CD4-positive, CD25-positive, alpha-beta regulatory T cell (primary cell): Measurements from ENCODE around the gene ACOT8. TPM values are rescaled to one million over a fixed set of nuclear protein-coding genes. Genes with fewer than 3 reads are reported as not detected.
"Not testable (repeated sequence)": the region's sequence is repeated elsewhere in the genome, so short reads cannot be mapped to it uniquely, and the experiment has no call there.

Experiments used
- ATAC-seq, 2 donors: fragments of 150-1000 bp; cut with Tn5 transposase; one replicate each; pipeline ENCODE4 v1.10.0; 2021; ENCODE audit warnings: low read depth in 2 of 2, moderate number of reproducible peaks in 2 of 2, moderate library complexity in 1 of 2
- DNase-seq, 3 donors: peaks; one replicate each; pipeline versions ENCODE4 v3.0.0 to v3.0.0-alpha.2; 2012 to 2022; ENCODE audit warnings: mixed read lengths in 1 of 3
- H3K27ac ChIP-seq: one replicate; pipeline ENCODE4 v1.7.0; 2013; ENCODE audit warnings: mild to moderate bottlenecking, low read length; ENCODE audit not compliant: insufficient read depth, poor library complexity, severe bottlenecking
- H3K27me3 ChIP-seq: one replicate; pipeline ENCODE4 v1.7.0; 2013; ENCODE audit warnings: low read length; ENCODE audit not compliant: control insufficient read depth, insufficient read depth
- H3K36me3 ChIP-seq: one replicate; pipeline ENCODE4 v1.7.0; 2013; ENCODE audit warnings: mild to moderate bottlenecking, low read length, moderate library complexity; ENCODE audit not compliant: control insufficient read depth, insufficient read depth
- H3K4me1 ChIP-seq: 2 replicates; pipeline ENCODE4 v1.7.0; 2013; ENCODE audit warnings: mild to moderate bottlenecking, low read length; ENCODE audit not compliant: insufficient read depth, control insufficient read depth, poor library complexity, severe bottlenecking
- H3K4me3 ChIP-seq: one replicate; pipeline ENCODE4 v1.7.0; 2013; ENCODE audit warnings: low read depth, mild to moderate bottlenecking, low read length, moderate library complexity
- H3K9me3 ChIP-seq, 2 experiments: 1 replicate in 1 of 2; 2 replicates in 1 of 2; pipeline ENCODE4 v1.7.0; 2013; ENCODE audit warnings: low read length in 2 of 2, mild to moderate bottlenecking in 1 of 2, moderate library complexity in 1 of 2; ENCODE audit not compliant: control insufficient read depth in 2 of 2
- H3K27ac Mint-ChIP-seq, 3 donors: one replicate each; pipeline ENCODE4 v1.8.0; 2020 to 2022; ENCODE audit warnings: mild to moderate bottlenecking in 3 of 3, mixed read lengths in 3 of 3, moderate library complexity in 2 of 3
- H3K27me3 Mint-ChIP-seq: one replicate; pipeline ENCODE4 v1.8.0; 2022; ENCODE audit warnings: mild to moderate bottlenecking, mixed read lengths
- H3K36me3 Mint-ChIP-seq: one replicate; pipeline ENCODE4 v1.8.0; 2020; ENCODE audit warnings: mixed read lengths
- H3K4me1 Mint-ChIP-seq, 4 donors: one replicate each; pipeline ENCODE4 v1.8.0; 2020 to 2022; ENCODE audit warnings: mixed read lengths in 4 of 4, mild to moderate bottlenecking in 1 of 4
- H3K4me3 Mint-ChIP-seq, 4 donors: one replicate each; pipeline ENCODE4 v1.8.0; 2020 to 2022; ENCODE audit warnings: mild to moderate bottlenecking in 4 of 4, mixed read lengths in 4 of 4, moderate library complexity in 3 of 4
- H3K9me3 Mint-ChIP-seq, 7 donors: one replicate each; pipeline ENCODE4 v1.8.0; 2020 to 2022; ENCODE audit warnings: mixed read lengths in 7 of 7, mild to moderate bottlenecking in 3 of 7, moderate library complexity in 2 of 7
- polyA plus RNA-seq, 4 donors: library from polyadenylated mRNA; unstranded; fragments of 300-500 nt; fragmentation: Illumina TruSeq; gene quantifications; one replicate each; pipeline ENCODE4 v1.2.3, GENCODE V29; 2021
- total RNA-seq: library from RNA; stranded (reverse); gene quantifications from one replicate; pipeline ENCODE4 v1.2.3, GENCODE V29; 2022

The ACOT8 gene
- total RNA-seq (23.9 TPM), polyA plus RNA-seq (10 to 100 TPM; 43.0 to 50.6 (median 45.7) TPM)

DNA sequence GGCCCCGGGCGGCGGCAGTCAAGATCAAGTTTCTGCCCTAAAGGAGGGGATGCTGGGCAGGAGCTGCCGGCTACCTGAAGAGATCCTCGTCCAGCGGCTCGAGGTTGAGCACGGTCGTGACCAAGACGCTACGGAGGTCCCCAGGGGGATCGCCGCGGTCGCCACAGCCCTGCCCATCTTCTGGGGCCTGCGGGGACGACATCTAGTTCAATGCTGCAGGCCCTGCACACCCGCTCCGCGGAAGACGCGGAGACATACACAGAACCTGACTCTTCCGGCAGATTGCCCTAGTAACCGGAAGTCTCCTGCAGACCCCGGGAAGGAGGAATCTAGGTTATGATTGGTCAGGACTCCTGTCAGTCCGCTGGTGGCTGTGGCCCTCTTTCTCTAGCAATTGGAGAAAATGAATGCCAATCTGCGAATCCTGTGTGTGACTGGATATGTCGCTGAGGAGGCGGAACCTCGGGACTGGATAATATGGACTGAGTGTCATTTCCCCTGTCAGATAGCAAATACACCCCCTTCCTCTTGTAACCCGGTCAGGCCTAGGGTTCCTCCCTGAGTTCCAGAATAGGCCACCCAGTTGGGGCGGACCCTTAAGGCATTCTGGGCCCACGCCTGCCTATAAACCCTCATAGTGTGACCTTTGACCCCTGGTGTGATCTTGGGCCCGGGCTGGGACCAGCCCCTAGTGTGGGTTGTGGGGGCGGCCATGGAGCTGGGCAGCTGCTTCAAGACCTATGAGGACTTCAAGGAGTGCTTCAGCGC, at the start of gene ACOT8, which contains the start of gene ZSWIM3:
TSS of gene ACOT8 (minus strand) at position 279 of the 768 bp plus-strand sequence. CDS start at position 202, 77 bp downstream.
TSS of gene ZSWIM3 (plus strand) at position 501 of the 768 bp plus-strand sequence. CDS start at position 713, 212 bp downstream.
- Mint-ChIP-seq H3K27ac (peak within 1 kb of the TSS; percentile 97 to 98 (median 98)), H3K36me3 (peaks cover 5% of the 10 kb centered on the region), H3K9me3 (peaks cover 0 to 2% (median 0%) of the 10 kb centered on the region in 7 donors), H3K4me1 (peaks cover 15 to 69% (median 37%) of the 10 kb centered on the region in 4 donors), H3K4me3 (peak within 1 kb of the TSS; percentile 88 to 99 (median 96)), H3K27me3 (no peaks in the 10 kb centered on the region)
- H3K27ac ChIP-seq, result peak within 1 kb of the TSS; percentile 91
- H3K4me3 ChIP-seq, result peak within 1 kb of the TSS; percentile 83
- peaks cover 11% of the 10 kb centered on the region for H3K36me3 ChIP-seq
- DNase-seq (peak; percentile 92 to 100 (median 99)), ATAC-seq (peak; percentile 98 to 99)
- no peaks in the 10 kb centered on the region for H3K9me3 ChIP-seq
- H3K4me1 ChIP-seq, result peaks cover 39% of the 10 kb centered on the region
- H3K27me3 ChIP-seq, result no peaks in the 10 kb centered on the region

DNA sequence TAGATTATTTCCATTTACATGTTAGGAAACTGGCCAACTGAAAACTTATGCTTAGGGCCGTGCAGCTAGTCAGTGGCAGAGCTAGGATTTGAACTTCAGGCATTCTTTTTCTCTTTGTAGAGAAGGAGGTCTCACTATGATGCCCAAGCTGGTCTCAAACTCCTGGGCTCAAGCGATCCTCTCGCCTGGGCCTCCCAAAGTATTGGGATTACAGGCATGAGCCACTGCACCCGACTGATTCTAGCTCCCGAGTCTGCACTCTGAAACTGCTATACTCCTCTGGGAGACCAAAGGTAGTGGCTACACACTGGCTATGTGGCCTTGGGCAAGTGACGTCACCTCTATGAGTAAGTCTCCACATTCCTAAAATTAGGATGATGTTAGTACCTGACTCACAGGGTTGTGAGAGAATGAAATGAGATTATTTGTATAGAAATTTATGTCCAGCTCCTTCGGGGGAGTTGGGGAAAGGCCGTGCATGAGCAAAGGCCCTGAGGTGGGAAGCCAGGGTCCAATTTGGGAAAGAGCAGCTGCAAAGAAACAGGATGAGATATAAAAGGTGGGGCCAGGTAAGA, 48.4 kb upstream of the ACOT8 start:
- no peaks in the 10 kb centered on the region for H3K36me3 ChIP-seq
- H3K27ac Mint-ChIP-seq, result no peak overlapping the region

DNA sequence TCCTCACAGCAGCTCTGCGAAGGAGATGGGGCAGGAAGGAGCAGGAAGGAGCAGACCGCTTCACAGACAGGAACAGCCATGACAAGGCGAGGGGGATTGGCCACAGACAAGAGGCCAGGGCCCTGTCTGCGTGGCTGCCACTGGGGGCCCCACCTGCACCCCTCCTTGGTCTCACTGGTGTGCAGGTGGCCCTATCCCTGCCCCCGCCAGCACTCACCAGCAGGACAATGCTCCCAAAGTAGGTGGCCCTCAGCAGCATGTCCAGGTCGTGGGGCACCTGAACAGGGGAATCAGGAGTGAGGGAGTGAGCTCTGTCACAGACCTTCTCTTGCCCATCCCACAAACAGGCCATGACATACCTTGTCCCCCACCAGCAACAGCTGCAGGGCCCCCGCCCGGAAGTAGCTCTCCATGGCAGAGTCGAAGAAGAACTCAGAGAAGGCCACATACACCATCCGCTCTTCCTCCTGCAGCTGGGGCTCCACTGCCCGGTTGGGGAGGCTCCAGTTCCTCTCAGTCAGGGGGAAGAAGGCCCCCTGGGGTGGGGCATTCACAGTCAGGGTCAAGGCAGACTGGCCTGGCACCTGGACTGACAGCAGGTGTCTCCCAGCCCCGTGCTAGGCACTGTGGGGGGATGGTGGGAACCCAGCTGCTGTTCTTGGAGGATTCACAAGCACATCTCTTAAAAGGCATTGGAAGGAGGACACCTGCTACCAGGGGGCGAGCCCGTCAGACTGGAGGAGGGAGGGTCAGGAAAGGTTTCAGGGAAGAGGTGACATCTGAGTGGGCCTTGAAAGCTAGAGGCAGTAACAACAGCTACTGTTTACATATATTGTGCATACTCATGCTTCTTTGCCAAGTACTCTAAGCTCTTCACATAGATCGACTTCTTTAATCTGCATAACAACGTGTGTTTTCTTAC, 47.7 kb upstream of the ACOT8 start:
- ATAC-seq (no peak), DNase-seq (no peak)
- no peaks in the 10 kb centered on the region for H3K27me3 Mint-ChIP-seq
- no peak overlapping the region for H3K4me3 ChIP-seq
- no peaks in the 10 kb centered on the region for H3K4me1 ChIP-seq
- peaks cover 0 to 2% (median 0%) of the 10 kb centered on the region in 4 donors for H3K4me1 Mint-ChIP-seq
- H3K36me3 ChIP-seq, result no peaks in the 10 kb centered on the region
- H3K27ac Mint-ChIP-seq, result no peak overlapping the region
- no peaks in the 10 kb centered on the region for H3K9me3 ChIP-seq
- H3K27ac ChIP-seq, result no peak overlapping the region
- no peak overlapping the region for H3K4me3 Mint-ChIP-seq
- H3K27me3 ChIP-seq, result no peaks in the 10 kb centered on the region
- no peaks in the 10 kb centered on the region for H3K9me3 Mint-ChIP-seq
- no peaks in the 10 kb centered on the region for H3K36me3 Mint-ChIP-seq

More for the DNA sequence above, 48.4 kb upstream of the ACOT8 start:
- Histone ChIP-seq H3K4me3 (no peak overlapping the region), H3K9me3 (no peaks in the 10 kb centered on the region), H3K27ac (no peak overlapping the region), H3K27me3 (no peaks in the 10 kb centered on the region), H3K4me1 (no peaks in the 10 kb centered on the region)
- no peaks in the 10 kb centered on the region for H3K9me3 Mint-ChIP-seq
- peaks cover 0 to 4% (median 2%) of the 10 kb centered on the region in 4 donors for H3K4me1 Mint-ChIP-seq
- no peak for ATAC-seq
- DNase-seq, result no peak
- no peak overlapping the region for H3K4me3 Mint-ChIP-seq
- no peaks in the 10 kb centered on the region for H3K36me3 Mint-ChIP-seq
- H3K27me3 Mint-ChIP-seq, result no peaks in the 10 kb centered on the region

DNA sequence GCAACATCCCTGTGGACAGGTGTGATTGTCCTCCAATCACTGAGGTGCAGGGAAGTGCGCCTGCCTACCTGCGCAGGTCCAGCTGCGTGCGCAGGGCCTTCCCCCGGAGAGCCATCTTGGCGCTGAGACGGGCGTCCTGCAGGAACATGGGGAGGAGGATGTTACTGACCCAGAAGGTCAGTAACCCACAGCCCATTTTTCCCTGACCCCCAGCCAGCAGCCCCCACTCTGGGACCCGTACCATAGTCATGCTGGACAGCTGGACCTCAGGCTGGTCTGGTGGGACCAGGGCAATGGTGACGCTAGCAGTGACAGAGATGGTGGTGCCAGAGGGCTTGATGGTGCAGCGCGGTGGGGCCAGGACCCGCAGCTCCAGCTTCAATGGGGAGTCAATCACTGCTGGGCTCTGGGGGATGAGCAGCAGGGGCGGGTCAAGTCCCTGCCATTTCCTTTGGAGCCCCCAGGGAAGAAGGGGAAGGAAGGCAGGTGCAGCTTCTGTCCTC, 45.1 kb upstream of the ACOT8 start:
- H3K4me1 ChIP-seq, result no peaks in the 10 kb centered on the region
- Mint-ChIP-seq H3K9me3 (no peaks in the 10 kb centered on the region), H3K27ac (no peak overlapping the region), H3K4me3 (no peak overlapping the region), H3K36me3 (peaks cover 7% of the 10 kb centered on the region), H3K4me1 (no peaks in the 10 kb centered on the region), H3K27me3 (no peaks in the 10 kb centered on the region)
- H3K27ac ChIP-seq, result no peak overlapping the region
- no peaks in the 10 kb centered on the region for H3K27me3 ChIP-seq
- ATAC-seq, result no peak
- H3K4me3 ChIP-seq, result no peak overlapping the region
- no peak for DNase-seq
- no peaks in the 10 kb centered on the region for H3K9me3 ChIP-seq
- peaks cover 18% of the 10 kb centered on the region for H3K36me3 ChIP-seq

DNA sequence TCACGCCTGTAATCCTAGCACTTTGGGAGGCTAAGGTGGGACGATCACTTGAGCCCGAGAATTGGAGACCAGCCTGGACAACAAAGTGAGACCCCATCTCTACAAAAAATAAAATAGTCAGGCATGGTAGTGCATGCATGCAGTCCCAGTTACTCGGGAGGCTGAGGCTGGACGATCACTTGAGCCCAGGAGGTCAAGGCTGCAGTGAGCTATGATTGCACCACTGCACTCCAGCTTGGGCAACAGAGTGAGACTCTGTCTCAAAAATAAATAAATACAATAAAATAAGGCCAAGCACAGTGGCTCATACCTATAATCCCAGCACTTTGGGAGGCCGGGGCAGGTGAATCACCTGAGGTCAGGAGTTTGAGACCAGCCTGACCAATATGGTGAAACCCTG, 44.1 kb upstream of the ACOT8 start:
- ATAC-seq, H3K4me1 ChIP-seq, H3K36me3 Mint-ChIP-seq, H3K9me3 ChIP-seq, H3K9me3 Mint-ChIP-seq, H3K4me1 Mint-ChIP-seq, H3K4me3 ChIP-seq, H3K27me3 ChIP-seq, H3K27ac Mint-ChIP-seq, H3K27ac ChIP-seq, H3K4me3 Mint-ChIP-seq, DNase-seq, H3K27me3 Mint-ChIP-seq: not testable (repeated sequence)
- H3K36me3 ChIP-seq, result peaks cover 25% of the 10 kb centered on the region

DNA sequence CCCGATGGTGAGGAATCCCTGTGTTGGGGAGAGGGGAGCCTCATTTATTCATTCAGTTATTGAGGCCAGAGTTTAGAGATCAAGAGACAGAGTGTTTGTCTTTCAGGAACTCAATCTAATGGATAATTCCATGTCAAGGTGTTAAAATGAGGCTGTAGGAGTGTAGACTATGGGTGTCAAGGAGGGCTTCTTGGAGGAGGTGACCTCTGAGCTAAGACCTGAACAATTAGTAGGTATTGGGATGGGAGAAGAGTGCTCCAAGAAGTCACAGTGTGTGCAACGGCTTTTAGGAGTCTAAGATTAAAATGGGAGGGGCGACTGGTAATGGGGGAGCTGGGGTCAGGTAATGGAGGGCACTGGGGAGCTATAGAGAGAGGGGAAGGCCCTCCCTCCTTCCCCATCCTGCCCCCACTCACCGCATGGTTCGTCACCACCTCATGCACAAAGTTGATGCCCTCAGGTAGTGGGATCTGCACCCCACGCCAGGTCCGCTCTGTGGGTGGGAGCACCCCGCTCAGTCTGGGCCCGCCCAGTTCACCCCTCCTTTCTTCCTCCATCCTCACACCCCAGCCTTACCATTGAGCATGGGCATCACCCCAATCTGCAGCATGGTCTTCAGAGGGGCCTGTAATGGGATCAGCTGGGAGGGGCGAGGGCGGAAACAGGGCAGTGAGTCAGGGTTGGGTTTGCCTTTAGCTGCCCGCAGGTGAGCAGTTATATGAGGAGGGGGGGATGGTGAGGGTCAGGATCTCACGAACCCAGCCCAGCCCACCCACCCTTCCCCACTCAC, 42.0 kb upstream of the ACOT8 start:
- H3K36me3 Mint-ChIP-seq, result peaks cover 11% of the 10 kb centered on the region
- H3K27me3 Mint-ChIP-seq, result no peaks in the 10 kb centered on the region
- no peak overlapping the region for H3K27ac ChIP-seq
- H3K4me3 ChIP-seq, result no peak overlapping the region
- H3K27ac Mint-ChIP-seq, result peak overlapping the region in 1 of 3 donors; percentile 85
- H3K36me3 ChIP-seq, result peaks cover 32% of the 10 kb centered on the region
- DNase-seq, result no peak
- peak overlapping the region in 1 of 4 donors; percentile 21 for H3K4me3 Mint-ChIP-seq
- H3K27me3 ChIP-seq, result no peaks in the 10 kb centered on the region
- H3K9me3 Mint-ChIP-seq, result no peaks in the 10 kb centered on the region
- H3K9me3 ChIP-seq, result no peaks in the 10 kb centered on the region
- ATAC-seq, result no peak
- peaks cover 0 to 4% (median under 1%) of the 10 kb centered on the region in 4 donors for H3K4me1 Mint-ChIP-seq
- H3K4me1 ChIP-seq, result no peaks in the 10 kb centered on the region

DNA sequence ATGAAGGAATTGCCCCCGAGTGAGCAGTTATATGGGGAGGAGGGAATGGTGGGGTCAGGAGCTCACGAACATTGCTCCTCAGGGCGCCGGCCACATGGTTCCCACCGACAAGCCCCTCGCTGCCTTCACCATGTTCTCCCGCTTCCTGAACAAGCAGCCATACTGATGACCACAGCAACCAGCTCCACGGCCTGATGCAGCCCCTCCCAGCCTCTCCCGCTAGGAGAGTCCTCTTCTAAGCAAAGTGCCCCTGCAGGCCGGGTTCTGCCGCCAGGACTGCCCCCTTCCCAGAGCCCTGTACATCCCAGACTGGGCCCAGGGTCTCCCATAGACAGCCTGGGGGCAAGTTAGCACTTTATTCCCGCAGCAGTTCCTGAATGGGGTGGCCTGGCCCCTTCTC, 41.1 kb upstream of the ACOT8 start:
- peaks cover 0 to 14% (median 7%) of the 10 kb centered on the region in 4 donors for H3K4me1 Mint-ChIP-seq
- Histone ChIP-seq H3K27ac (no peak overlapping the region), H3K27me3 (no peaks in the 10 kb centered on the region), H3K9me3 (no peaks in the 10 kb centered on the region), H3K4me3 (no peak overlapping the region), H3K36me3 (peaks cover 36% of the 10 kb centered on the region), H3K4me1 (peaks cover 2% of the 10 kb centered on the region)
- no peaks in the 10 kb centered on the region for H3K9me3 Mint-ChIP-seq
- H3K36me3 Mint-ChIP-seq, result peaks cover 15% of the 10 kb centered on the region
- H3K4me3 Mint-ChIP-seq, result no peak overlapping the region
- no peak for ATAC-seq
- DNase-seq, result no peak
- no peaks in the 10 kb centered on the region for H3K27me3 Mint-ChIP-seq
- H3K27ac Mint-ChIP-seq, result no peak overlapping the region
